Measurements from ENCODE around the gene FER1L5.

DNA sequence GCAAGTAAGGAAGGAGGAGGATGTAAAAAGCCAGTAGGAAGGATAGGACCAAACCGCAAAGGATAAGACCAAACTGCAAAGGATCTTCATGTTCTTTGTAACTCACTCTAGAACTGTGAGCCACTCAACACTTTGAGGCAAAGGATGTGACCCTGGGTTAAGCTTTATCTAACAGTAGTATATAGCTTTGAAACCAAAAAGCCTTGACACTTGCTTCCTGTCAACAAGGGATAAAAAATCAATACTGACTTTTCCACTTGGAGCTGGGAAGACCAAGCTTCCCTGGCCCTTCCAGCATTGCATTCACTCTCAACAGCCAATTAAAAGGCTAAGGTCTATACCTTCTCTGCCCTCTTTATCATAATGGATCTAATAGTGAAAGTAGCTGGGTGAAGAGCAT, 26.4 kb upstream of the FER1L5 start:
- TF ChIP-seq, protein P1, sequence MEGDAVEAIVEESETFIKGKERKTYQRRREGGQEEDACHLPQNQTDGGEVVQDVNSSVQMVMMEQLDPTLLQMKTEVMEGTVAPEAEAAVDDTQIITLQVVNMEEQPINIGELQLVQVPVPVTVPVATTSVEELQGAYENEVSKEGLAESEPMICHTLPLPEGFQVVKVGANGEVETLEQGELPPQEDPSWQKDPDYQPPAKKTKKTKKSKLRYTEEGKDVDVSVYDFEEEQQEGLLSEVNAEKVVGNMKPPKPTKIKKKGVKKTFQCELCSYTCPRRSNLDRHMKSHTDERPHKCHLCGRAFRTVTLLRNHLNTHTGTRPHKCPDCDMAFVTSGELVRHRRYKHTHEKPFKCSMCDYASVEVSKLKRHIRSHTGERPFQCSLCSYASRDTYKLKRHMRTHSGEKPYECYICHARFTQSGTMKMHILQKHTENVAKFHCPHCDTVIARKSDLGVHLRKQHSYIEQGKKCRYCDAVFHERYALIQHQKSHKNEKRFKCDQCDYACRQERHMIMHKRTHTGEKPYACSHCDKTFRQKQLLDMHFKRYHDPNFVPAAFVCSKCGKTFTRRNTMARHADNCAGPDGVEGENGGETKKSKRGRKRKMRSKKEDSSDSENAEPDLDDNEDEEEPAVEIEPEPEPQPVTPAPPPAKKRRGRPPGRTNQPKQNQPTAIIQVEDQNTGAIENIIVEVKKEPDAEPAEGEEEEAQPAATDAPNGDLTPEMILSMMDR (IDR thresholded peaks at IDR 0.05; ENCODE audit: extremely low read depth in 1 of 2, insufficient read depth in 1 of 2, low read depth in 1 of 2, low read length in 2 of 2), result no peak
- TF ChIP-seq GATA2 (IDR thresholded peaks at IDR 0.05; ENCODE audit: insufficient read depth, insufficient read length, low read depth, low read length) (no peak), POLR2AphosphoS5 (IDR thresholded peaks at IDR 0.05; ENCODE audit: insufficient read depth, low read depth, low read length) (no peak), MYC (IDR thresholded peaks at IDR 0.05; ENCODE audit: low read depth, low read length) (no peak)

Measured in endothelial cell of umbilical vein (primary cell).